NCI-H226 (cell line): Measurements from ENCODE around the gene ADCY7.

ENCODE experiments used
- DNase-seq: peaks from one replicate; pipeline ENCODE4 v3.0.0-alpha.2; 2015

The ADCY7 gene

GRCh38 chr16:50251375-50252081, 14.8 kb upstream of the ADCY7 start:
- peak; percentile 60 for DNase-seq

GRCh38 chr16:50252082-50252611, 14.2 kb upstream of the ADCY7 start:
- DNase-seq: no peak

GRCh38 chr16:50252874-50253513, 13.4 kb upstream of the ADCY7 start:
- no peak for DNase-seq

GRCh38 chr16:50253514-50253910, 12.8 kb upstream of the ADCY7 start:
- DNase-seq: no peak

- DNase-seq: no peak
Measured at GRCh38 chr16:50254072-50254471, 12.3 kb upstream of the ADCY7 start.

GRCh38 chr16:50255538-50255937, 10.8 kb upstream of the ADCY7 start:
- DNase-seq: no peak

- DNase-seq: no peak
Measured at GRCh38 chr16:50256604-50257003, 9.7 kb upstream of the ADCY7 start.

- no peak for DNase-seq
Measured at GRCh38 chr16:50257876-50258275, 8.5 kb upstream of the ADCY7 start.

GRCh38 chr16:50259334-50260205, 6.8 kb upstream of the ADCY7 start:
- DNase-seq: no peak

- no peak for DNase-seq
Measured at GRCh38 chr16:50260206-50261159, 5.9 kb upstream of the ADCY7 start.

GRCh38 chr16:50261160-50261706, 5.1 kb upstream of the ADCY7 start:
- DNase-seq: no peak

- DNase-seq: no peak
Measured at GRCh38 chr16:50261707-50262235, 4.6 kb upstream of the ADCY7 start.

- DNase-seq: no peak
Measured at GRCh38 chr16:50263060-50263909, 3.1 kb upstream of the ADCY7 start.

- no peak for DNase-seq
Measured at GRCh38 chr16:50263940-50264929, 2.1 kb upstream of the ADCY7 start.

GRCh38 chr16:50265260-50265659, 1.1 kb upstream of the ADCY7 start:
- no peak for DNase-seq

GRCh38 chr16:50265716-50266336, 525 bp upstream of the ADCY7 start:
- DNase-seq: no peak

- DNase-seq: no peak
Measured at GRCh38 chr16:50267151-50267631, 840 bp downstream of the ADCY7 start.

GRCh38 chr16:50267651-50268050, 1.3 kb downstream of the ADCY7 start:
- no peak for DNase-seq

- no peak for DNase-seq
Measured at GRCh38 chr16:50268352-50268751, 2.0 kb downstream of the ADCY7 start.
